ENCODE measurements around the gene CCDC196. TPM values are rescaled to one million over a fixed set of nuclear protein-coding genes. Genes with fewer than 3 reads are reported as not detected.

CCDC196 gene, protein sequence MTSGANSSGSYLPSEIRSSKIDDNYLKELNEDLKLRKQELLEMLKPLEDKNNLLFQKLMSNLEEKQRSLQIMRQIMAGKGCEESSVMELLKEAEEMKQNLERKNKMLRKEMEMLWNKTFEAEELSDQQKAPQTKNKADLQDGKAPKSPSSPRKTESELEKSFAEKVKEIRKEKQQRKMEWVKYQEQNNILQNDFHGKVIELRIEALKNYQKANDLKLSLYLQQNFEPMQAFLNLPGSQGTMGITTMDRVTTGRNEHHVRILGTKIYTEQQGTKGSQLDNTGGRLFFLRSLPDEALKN
- under 1 TPM; 0.14 to 0.31 (median 0.24) TPM for polyA plus RNA-seq (ENCODE audit: insufficient read length in 4 of 4)

DNA sequence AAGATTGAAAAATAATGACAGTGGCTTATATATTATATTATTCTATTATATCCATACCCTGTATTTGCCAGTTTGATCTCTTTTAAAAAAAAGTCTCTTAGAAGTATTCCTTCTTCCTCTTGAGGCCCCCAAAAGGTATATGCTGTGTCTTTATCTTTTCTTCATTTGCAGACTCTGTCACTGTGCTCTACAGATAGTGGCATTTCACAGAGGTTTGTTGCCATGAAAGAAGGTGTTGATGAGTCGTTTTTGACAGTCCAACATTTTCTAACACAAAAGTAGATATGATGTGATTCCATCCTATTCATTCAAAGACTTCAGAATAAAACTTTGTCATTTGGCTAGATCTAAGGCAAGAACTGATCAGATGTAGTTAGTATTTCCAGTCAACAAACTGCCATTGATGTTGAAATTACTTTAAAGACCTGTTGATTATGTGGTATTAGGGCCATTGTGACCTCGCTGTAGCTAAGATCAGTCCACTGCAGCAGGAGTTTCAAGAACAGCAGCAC lies at the start of gene CCDC196:
TSS of gene CCDC196 (plus strand) at position 462 of the 512 bp plus-strand sequence. CDS start 132 bp downstream, outside the sequence.
- DNase-seq (ENCODE audit: low read depth in 4 of 4, low spot score in 3 of 4) = no peak

DNA sequence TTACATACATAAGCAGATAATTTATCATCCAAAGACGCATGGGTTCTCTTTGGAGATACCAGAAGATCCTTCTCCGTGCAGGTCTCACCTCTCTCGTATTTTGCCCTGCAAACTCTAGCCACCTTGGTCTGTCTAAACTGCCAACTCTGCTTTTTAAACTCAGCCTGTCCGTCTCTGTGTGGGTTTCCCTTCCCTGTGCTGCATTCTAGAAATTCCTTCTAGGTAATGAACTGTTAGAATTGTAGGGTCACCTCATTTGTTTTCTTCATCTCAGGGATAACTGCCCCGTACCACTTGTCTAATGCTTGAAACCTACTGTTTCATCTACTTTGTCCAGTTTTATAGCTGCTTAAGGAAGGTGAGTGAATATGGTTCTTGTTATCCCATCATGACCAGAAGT lies 45.4 kb upstream of the CCDC196 start:
- no peak for DNase-seq (ENCODE audit: low read depth in 4 of 4, low spot score in 3 of 4)

DNA sequence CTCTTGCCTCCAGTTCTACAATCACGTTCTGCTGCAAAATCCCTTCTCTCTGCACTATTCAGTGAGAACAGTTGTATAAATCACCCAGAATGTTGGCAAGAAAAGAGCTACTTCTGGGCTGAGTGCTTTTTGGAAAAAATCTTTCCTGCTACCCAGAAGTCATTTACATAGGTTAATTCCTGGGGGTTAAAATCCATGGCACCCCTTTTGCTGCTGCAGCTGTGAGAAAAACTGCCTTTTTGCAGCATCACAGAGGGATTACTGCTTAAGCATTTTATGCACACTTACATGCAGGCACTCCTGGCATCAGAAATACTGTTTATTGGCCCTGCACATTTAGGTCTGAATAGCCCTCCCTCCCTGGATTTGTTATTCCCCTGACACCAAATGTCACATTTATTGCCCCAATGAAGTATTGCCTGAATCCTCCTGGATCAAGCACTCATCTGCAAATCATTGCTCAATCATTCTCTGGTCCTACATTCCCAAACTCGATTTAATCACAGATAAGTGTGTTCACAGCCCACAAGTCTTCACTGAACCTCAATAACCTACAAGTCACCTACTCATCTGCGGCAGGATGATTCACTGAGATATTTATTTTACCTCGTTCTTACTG lies 43.1 kb upstream of the CCDC196 start:
- no peak for DNase-seq (ENCODE audit: low read depth in 4 of 4, low spot score in 3 of 4)

DNA sequence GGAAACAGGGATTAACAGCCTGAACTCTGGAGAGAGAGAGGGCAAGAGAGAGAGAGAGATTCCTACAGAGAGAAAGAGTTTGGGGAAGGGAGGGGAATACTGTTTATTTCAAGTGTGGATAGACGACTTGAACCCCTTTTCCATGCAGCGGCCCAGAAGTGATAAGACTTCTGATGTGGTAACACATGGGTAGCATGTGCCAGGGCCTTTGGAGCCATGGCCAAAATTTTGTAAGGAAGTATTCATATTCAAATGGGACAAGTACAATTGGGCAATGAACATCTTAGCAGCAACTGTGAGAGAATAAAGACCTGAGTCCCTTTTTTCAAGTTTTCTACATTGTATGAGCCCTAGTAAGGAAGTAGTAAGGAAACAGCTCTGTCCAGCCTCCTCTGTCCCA lies 42.4 kb upstream of the CCDC196 start:
- no peak for DNase-seq (ENCODE audit: low read depth in 4 of 4, low spot score in 3 of 4)

DNA sequence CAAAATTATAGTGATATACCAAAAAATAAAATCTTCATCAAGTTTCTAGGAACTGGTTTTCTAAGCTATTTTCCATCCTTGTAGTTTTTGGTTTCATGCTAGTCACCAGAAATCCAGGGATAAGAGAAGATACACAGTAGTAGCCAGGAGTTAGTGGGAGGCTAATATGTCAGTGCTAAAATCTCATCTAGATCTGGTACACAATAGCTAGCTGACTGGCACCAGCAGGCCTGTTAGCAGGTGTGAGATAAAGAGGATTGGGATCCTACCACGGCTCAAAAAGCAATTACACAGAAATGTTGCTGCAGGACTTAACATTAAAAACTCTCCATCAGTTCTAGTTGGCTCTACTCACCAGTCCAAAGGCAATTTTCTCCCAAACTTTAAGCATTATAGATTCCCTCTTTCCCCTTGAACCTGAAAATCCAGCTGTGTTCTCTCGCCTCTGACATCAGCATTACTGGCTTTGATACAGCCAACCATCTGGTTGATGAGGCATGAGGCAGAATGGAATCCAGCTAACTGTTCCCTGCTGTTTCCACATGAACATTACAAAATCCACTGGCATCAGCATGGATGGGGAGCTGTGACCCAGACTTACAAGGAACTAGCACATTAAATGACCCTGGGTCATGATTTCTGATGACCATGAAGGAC lies 41.8 kb upstream of the CCDC196 start:
- DNase-seq (ENCODE audit: low read depth in 4 of 4, low spot score in 3 of 4) = no peak

DNA sequence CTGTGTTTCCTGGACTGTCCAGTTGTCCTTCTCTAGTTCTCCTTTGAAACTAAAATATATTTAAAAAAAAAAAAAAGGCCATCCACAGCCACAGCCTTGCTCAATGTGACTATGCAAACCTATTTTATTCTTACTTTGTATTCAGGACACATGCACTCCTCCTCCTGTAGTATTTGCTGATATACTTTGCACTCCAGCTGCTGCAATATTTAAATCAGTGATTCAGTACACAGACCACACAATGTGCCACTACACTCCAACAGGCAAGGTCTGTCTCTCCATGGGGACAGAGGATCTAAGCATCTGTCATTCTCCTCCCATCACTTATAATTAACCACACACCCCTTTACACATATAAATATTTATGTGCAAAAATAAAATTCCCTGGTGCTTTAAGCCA lies 40.2 kb upstream of the CCDC196 start:
- DNase-seq (ENCODE audit: low read depth in 4 of 4, low spot score in 3 of 4) = no peak

DNA sequence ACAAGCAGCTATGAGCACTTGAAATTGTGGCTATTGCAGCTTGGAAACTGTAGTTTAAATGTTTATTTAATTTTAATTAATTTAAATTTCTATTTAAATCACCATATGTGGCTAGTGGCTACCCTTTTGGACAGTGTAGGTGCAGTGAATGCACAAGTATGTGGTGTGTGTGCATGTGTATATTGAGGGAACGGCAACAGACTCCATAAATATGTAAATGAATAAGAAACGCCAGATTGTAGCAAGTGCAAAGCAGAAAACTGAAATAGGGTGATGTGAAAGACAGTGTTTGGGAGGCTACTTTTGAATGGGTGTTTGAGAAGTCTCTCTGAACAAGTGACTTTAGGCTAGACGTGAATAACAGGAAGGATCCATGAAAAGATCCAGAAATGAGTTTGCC lies 32.7 kb upstream of the CCDC196 start:
- DNase-seq (ENCODE audit: low read depth in 4 of 4, low spot score in 3 of 4) = no peak

DNA sequence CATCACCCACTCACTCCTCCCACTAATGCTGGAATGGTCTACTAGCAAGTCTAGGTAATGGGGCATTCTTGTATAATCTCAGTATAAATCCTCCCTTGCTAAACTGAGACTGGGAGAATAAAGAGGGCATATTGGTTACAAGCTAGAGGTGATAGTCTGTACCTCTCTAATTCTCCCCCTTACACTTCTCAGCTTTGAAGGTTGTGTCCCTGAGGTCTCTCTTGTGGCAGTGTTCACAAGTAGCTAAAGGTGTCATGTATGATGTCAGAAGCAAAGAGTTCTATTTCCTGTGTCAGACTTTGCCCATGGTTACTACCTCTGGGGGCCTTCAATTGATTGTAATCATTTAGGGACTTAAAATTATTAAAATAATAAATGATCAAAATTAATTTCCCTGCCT lies 26.6 kb upstream of the CCDC196 start:
- DNase-seq (ENCODE audit: low read depth in 4 of 4, low spot score in 3 of 4) = no peak

DNA sequence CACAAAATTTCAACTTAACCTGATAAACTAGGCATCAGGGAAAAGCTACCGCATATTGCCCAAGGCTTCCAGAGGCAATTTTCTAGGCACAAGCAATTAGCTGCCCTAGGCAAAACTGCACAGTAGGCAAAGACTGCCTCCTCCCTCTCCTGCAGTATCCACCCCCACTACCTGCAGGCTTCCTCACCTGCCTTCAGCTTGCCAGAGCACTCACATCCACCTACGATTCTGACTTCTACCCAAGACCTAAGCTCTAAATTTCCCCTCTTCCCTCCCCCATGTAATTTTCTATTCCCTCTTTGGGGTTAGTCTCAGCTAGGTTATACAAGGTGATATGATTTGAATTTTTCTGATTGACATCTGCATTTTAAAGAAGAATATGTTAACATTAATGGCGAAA lies 21.9 kb upstream of the CCDC196 start:
- DNase-seq (ENCODE audit: low read depth in 4 of 4, low spot score in 3 of 4) = no peak

DNA sequence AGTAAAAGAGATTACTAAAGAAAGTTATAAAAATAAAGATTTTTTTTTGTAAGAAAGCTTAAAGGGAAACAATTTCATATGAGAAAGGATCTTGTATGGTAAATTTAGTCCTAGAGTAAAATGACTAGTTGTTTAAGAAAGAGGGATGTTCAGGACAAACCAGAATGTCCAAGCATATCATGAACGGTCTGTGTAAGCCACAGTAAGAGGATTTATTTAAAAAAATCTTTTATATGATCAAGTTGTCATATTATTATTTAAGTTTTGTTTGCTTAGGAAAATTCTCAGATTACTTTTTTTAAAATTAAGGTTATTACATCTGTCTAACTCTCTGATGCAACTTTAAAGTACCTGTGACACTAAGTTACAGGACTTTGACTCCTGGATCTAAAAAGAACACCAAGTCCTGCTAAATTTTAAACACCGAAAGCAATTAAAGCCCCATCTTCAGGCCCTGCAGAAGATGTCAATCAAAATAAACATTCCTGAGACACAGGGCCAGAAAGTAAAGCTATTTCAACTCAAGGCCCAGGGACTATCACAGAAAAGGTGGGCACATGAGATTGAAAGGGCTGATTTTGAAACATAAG lies 17.3 kb upstream of the CCDC196 start:
- no peak for DNase-seq (ENCODE audit: low read depth in 4 of 4, low spot score in 3 of 4)

DNA sequence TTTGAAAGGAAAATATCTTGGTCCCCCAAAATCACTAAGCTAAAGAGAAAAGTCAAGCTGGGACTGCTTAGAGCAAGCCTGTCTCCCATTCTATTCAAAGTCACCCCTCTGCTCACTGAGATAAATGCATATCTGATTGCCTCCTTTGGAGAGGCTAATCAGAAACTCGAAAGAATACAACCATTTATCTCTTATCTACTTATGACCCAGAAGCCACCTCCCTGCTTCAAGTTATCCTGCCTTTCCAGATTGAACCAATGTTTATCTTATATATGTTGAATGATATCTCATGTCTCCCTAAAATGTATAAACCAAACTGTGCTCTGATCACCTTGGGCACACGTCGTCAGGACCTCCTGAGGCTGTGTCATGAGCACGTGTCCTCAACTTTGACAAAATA lies 14.6 kb upstream of the CCDC196 start:
- DNase-seq (ENCODE audit: low read depth in 4 of 4, low spot score in 3 of 4) = no peak

DNA sequence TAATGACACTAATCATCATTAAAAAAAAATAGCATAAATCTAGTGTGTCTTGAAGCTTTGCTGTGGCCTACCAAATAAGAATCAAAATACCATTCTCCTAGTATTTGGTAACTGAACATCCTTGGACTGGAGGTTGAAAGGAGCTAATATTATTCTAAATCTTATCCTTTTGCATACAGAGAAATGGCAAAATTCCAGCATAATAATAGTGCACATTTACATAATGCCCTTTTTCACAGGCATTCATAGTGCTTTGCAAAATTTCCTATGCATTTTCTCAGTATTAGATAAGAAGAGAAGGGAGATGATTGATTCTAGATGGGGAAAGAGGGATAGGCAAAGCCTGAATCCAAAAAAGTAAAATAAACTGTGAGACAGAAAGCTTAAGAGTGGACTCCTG lies 13.9 kb upstream of the CCDC196 start:
- no peak for DNase-seq (ENCODE audit: low read depth in 4 of 4, low spot score in 3 of 4)

DNA sequence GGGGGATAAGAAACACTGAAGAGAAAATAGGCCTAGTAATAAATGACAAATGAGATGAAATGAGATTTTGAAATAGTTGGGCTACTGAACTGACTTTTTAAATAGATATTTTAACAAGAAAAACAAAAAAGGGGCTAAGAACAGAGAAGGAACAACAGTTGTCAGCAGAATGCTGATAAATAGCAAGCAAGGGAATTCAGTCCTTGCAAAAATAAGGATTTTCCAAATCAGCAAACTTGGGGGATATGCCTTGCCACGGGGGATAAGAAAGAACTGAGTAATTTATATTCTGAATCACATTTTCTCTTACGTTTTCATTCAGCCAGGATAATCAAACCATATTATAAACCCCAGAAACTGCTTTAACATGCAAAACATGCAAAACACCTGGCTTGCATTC lies 12.9 kb upstream of the CCDC196 start:
- DNase-seq (ENCODE audit: low read depth in 4 of 4, low spot score in 3 of 4) = no peak

DNA sequence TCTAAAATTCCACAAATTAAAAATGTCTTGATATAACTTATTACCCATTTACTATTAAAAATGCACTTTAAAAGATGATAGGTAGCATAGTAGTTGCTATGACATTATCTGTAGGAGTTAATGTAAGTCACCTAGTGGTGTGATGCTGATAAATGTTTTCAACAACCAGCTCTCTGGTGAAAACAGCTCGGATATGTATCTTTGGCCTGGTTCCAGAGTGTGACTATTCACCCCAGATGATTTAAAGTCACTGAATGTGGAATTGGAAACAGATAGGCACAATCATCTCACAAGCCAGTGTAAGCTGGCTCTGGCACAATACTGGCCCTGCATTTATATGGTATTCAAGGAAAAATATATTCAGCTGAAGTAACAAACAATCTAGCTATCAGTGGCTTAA lies 9.2 kb upstream of the CCDC196 start:
- no peak for DNase-seq (ENCODE audit: low read depth in 4 of 4, low spot score in 3 of 4)

DNA sequence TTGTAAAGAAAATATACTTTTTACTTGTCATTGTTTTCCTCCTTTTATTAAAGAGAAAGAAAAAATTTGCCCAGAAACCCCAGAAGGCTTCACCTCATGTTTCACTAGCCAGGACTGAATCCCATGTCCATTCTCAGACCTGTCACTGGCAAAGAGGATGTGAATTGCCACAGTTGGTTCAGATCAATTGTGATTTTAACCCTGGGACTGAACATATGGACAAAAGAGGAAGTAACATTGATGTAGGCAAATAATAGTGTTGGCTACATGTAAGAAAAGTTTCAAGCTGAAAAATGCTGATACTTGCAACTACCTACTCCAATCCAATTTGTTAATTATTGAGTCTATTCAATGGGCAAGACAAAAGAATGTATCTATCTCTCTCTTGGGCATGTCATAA lies 8.6 kb upstream of the CCDC196 start:
- no peak for DNase-seq (ENCODE audit: low read depth in 4 of 4, low spot score in 3 of 4)

DNA sequence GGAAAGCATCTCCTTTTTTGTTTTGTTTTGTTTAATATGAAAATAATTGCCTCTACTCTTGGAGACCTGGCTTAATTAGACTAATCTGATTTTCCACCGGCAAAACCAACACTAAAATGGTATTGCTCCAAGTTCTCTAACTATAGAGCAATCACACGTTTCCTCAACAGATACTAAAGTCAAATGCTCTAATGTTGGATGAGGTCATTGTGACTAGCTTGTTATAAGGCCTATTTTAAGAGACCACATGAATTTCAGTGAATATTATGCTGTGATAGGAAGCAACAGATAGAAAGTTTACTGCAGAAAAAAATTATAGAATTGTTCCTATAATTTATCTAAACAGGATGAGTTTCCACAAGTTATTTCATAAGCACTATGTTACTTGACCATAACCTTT lies 3.3 kb upstream of the CCDC196 start:
- no peak for DNase-seq (ENCODE audit: low read depth in 4 of 4, low spot score in 3 of 4)

DNA sequence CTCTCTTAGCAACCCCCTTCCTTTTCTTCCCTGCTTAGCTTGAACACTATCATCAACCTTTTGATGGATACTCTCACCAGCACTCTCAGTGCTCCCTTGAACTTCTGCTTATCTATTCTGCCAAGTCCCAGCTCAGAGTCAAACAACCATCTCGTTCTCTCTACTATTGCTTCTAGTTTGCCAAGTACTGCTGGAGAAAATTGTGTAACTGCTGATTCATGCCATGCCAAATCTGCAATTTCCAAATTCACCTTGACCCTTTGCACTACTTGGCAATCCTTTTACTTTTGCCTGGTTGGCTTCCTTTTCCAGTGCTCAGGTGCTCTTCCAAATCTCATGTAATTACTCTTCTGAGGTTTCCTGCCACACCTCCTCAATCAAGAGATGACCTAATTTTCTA lies 2.8 kb upstream of the CCDC196 start:
- DNase-seq (ENCODE audit: low read depth in 4 of 4, low spot score in 3 of 4) = no peak

DNA sequence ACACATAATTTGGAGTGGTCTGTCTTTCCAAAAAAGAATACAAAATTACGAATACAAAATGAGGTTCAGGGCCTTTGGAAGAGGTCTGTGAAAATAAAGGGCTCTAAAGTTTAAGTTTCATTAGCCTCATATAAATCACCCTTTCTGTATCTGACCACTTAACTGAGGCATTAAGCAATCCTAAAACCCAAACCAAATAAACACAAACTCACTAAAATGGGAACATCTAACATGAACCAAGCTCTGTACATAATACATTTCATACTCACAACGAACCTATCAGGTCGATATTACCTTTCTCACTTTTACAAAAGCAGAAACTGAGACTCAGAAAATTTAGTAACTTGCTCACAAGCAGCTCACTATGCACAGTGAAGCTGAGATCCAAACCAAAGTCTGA lies 1.1 kb upstream of the CCDC196 start:
- no peak for DNase-seq (ENCODE audit: low read depth in 4 of 4, low spot score in 3 of 4)

DNA sequence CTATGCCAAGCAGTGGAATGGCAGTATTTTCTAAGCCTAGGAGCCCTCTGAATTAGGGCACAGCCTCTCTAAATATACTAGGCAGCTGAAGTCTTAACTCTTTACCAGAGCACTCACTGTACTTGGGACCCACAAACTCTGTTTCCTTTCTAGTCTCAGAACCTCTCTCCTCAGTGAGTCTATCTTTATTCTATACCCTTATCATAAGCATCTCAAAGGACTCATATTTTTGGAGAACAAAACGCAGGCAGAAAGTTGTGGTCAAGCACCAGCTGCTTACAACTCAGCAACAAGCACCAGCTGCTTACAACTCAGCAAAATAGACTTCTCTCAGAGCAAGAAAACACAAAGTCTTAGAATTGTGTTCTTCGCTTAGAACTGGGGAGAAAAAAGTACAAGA lies 993 bp downstream of the CCDC196 start:
- DNase-seq (ENCODE audit: low read depth in 4 of 4, low spot score in 3 of 4) = no peak

DNA sequence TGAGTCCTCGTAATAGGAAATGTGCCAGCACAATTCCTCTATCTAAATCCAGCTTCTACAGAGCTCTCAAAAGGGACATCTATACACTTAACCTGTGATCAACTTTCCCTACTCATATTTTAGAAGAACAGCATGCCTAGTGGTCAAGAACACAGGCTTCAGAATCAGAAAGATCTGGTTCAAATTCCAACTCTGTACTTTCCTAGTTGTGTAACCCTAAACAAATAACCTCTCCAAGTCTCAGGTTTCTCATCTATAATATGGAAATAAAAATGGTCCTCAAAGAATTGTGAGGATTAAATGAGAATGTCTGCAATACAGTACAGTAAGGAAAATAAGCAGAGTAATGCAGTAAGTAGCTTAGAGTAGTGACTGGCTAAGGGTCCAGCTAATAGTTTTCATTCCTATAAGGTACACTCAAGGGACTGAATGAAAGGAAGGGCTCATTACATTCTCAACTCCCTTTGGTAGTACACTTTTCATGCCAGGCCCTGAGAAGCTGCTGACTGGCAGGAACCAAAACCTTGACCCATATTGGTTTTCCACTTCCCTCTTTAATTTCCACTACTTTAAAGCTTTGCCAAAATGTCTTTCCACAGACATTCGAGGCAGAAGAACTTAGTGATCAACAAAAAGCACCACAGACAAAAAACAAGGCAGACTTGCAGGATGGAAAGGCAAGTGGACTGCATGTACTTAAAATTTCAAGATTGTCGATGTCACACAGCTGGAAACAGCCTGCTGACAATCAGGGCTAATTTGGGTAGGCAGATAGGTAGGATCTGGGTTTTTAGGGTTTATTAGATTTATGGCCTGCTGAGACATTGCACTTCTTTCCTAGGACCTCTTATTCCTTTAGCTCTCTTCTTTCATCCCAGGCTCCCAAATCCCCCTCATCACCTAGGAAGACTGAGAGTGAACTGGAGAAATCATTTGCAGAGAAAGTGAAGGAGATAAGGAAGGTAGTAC lies 4.3 kb downstream of the CCDC196 start:
- no peak for DNase-seq (ENCODE audit: low read depth in 4 of 4, low spot score in 3 of 4)
